Adrenal gland (tissue), 12 donors: ENCODE measurements around the gene TXLNG. TPM values are rescaled to one million over a fixed set of nuclear protein-coding genes. Genes with fewer than 3 reads are reported as not detected.
"Not testable (repeated sequence)": the region's sequence is repeated elsewhere in the genome, so short reads cannot be mapped to it uniquely, and the experiment has no call there.

Experiments used
- DNase-seq, 7 donors: peaks; one replicate each; pipeline ENCODE4 v3.0.0-alpha.2; 2019 to 2020
- H3K27ac ChIP-seq, 5 donors: fragments of 200-600 bp; sonication (generic) in 4 of 5; 1 replicate in 3 of 5; 2 replicates in 2 of 5; pipeline versions ENCODE4 v1.5.1 to v1.8.0; 2016 to 2020; ENCODE audit warnings: mild to moderate bottlenecking in 1 of 5
- H3K27me3 ChIP-seq: fragments of 200-600 bp; 2 replicates; pipeline ENCODE4 v1.8.0; 2021
- H3K36me3 ChIP-seq, 2 donors: fragments of 200-600 bp; replicated peaks in 1 of 2; 1 replicate in 1 of 2; 2 replicates in 1 of 2; pipeline versions ENCODE4 v1.5.1 to v1.8.0; 2018 to 2022
- H3K4me1 ChIP-seq, 2 donors: fragments of 200-600 bp; replicated peaks in 1 of 2; 1 replicate in 1 of 2; 2 replicates in 1 of 2; pipeline versions ENCODE4 v1.5.1 to v1.8.0; 2018 to 2021
- H3K4me3 ChIP-seq, 4 donors: fragments of 200-600 bp; sonication (generic) in 3 of 4; one replicate each; pipeline ENCODE4 v1.5.1; 2016 to 2018
- H3K9me3 ChIP-seq, 3 donors: fragments of 200-600 bp; sonication (generic) in 1 of 3; replicated peaks in 1 of 3; 1 replicate in 2 of 3; 2 replicates in 1 of 3; pipeline versions ENCODE4 v1.5.1 to v1.8.0; 2016 to 2021
- CTCF ChIP-seq, 6 experiments: fragments of 450-650 bp in 4 of 6; fragments of 200-600 bp in 2 of 6; sonication (generic) in 1 of 6; IDR thresholded peaks; 1 replicate in 5 of 6; 2 replicates in 1 of 6; pipeline versions ENCODE4 v1.5.1 to v1.8.0; 2016 to 2021; ENCODE audit warnings: antibody characterized with exemption in 6 of 6, mild to moderate bottlenecking in 2 of 6, moderate library complexity in 1 of 6
- POLR2A ChIP-seq, 2 donors: fragments of 450-650 bp; IDR thresholded peaks; one replicate each; pipeline ENCODE4 v1.6.1; 2017; ENCODE audit warnings: antibody characterized with exemption in 2 of 2, mild to moderate bottlenecking in 2 of 2, moderate library complexity in 1 of 2
- WGBS, 4 donors: extraction: QIAGEN DNeasy Blood & Tissue Kit in 2 of 4; methylation state at CpG; one replicate each; pipeline versions ENCODE4 v1.1.5 to v1.1.7; 2013 to 2017; 5-methylcytosine and 5-hydroxymethylcytosine counted together
- intact Hi-C, 2 donors: fragments of 100-400 bp; cut with DNase I; formaldehyde crosslinking; loops; one replicate each; pipeline versions ENCODE4 v1.14.1 to v1.15.0; 2022 to 2023
- polyA plus RNA-seq, 3 donors: library from polyadenylated mRNA; stranded (reverse); fragments of 200-250 nt in 2 of 3; fragments of 350-450 nt in 1 of 3; fragmentation: Illumina TruSeq in 1 of 3; extraction: RNeasy Lipid Tissue Mini Kit (QIAGEN cat#74804) in 1 of 3; gene quantifications; one replicate each; pipeline ENCODE4 v1.2.3, GENCODE V29; 2013 to 2014
- total RNA-seq, 9 donors: library from RNA; depleted of rRNA in 4 of 9; stranded (reverse); fragments of >200 nt in 4 of 9; fragments of 120-200 nt in 1 of 9; fragmentation: NEBNext Ultra II Directional in 1 of 9; extraction: Animal tissue kit (Norgen Biotek cat#: 25700) in 1 of 9; gene quantifications; one replicate each; pipeline versions ENCODE4 v1.1.0 to v1.2.4, GENCODE V29; 2013 to 2023
- donor health status: healthy with polysubstance abuse.
- donor health status: Bipolar disorder and iron deficiency.
- donor health status: DM: yes; HTN: yes; CAD: no.
- donor health status: DM: no; HTN: no; CAD: no.
- donor health status: DM: no; HTN: no; CAD: no.
- donor health status: DM: yes; HTN: yes; CAD: no.

Gene TXLNG
- total and polyA plus RNA-seq, 12 donors = 15.4 to 33.2 (median 22.5) TPM

DNA sequence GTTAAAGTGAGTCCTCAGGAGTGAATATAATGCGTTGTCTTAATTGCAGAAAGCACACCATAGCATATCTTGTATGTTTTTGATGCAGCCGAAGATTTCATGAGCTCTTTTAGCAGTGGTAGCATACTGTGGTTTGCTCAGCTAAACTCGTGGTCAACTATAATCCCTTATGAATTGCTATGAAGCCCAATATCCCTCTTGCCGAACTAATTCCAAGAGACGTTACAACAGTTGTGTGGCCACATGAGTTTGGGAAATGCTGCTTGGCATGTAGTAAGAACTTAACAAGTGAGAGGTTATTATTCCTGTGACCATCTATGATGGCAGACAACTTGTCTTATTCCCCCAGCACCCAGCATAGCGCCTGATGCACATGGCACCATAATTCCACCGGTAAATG lies 36.1 kb upstream of the TXLNG start:
- no peak for DNase-seq
- H3K36me3 ChIP-seq = peaks cover 0 to 43% of the 10 kb centered on the region in 2 donors
- intact Hi-C loops = no loop called here
- peaks cover 5 to 9% of the 10 kb centered on the region in 2 donors for H3K4me1 ChIP-seq
- H3K9me3 ChIP-seq = no peaks in the 10 kb centered on the region
- WGBS, 4 donors = 92 to 95% (median 94%) methylated on average over 6 to 7 of the region's 7 CpGs
- H3K4me3 ChIP-seq = no peak overlapping the region
- H3K27me3 ChIP-seq = no peaks in the 10 kb centered on the region
- TF ChIP-seq POLR2A (IDR thresholded peaks at IDR 0.05) = no peak
- H3K27ac ChIP-seq = no peak overlapping the region

DNA sequence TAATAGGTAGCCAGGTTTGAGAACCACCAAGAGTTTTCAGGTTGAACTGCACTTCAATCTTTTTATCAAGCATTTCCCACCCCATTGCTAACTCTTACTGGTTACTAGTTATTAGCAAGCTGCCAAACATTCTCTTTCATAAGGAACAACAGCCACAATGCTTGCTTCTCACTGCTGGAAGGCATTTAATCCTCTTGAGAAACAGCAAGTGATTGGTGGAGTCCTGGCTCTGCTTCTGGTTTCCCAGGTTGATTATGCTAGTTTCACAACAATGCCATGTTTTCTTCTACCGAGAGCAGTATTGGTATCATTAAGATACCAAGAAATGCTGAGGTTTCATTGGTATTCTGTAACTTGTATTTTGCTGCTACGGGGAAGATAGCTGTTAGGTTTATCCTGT lies 32.2 kb upstream of the TXLNG start:
- no peaks in the 10 kb centered on the region for H3K4me1 ChIP-seq
- 92 to 100% (median 95%) methylated on average over 2 of the region's 2 CpGs for WGBS, 4 donors
- H3K9me3 ChIP-seq = no peaks in the 10 kb centered on the region
- H3K36me3 ChIP-seq = peaks cover 0 to 46% of the 10 kb centered on the region in 2 donors
- no peak for TF ChIP-seq POLR2A (IDR thresholded peaks at IDR 0.05)
- no peak for TF ChIP-seq CTCF (IDR thresholded peaks at IDR 0.05)
- no peak for DNase-seq
- no peak overlapping the region for H3K4me3 ChIP-seq
- no peaks in the 10 kb centered on the region for H3K27me3 ChIP-seq
- no peak overlapping the region for H3K27ac ChIP-seq
- intact Hi-C loops = no loop called here

- no peak overlapping the region for H3K4me3 ChIP-seq
- TF ChIP-seq POLR2A (IDR thresholded peaks at IDR 0.05) (no peak), CTCF (IDR thresholded peaks at IDR 0.05) (no peak)
- no peak for DNase-seq
- H3K9me3 ChIP-seq = no peaks in the 10 kb centered on the region
- WGBS, 4 donors = 89 to 96% (median 93%) methylated on average over 4 of the region's 4 CpGs
- no peaks in the 10 kb centered on the region for H3K27me3 ChIP-seq
- H3K36me3 ChIP-seq = peaks cover 0 to 65% of the 10 kb centered on the region in 2 donors
- intact Hi-C loops = no loop called here
- no peak overlapping the region for H3K27ac ChIP-seq
- H3K4me1 ChIP-seq = no peaks in the 10 kb centered on the region
Observed at GRCh38 chrX:16756724-16757123, 29.5 kb upstream of the TXLNG start.

DNA sequence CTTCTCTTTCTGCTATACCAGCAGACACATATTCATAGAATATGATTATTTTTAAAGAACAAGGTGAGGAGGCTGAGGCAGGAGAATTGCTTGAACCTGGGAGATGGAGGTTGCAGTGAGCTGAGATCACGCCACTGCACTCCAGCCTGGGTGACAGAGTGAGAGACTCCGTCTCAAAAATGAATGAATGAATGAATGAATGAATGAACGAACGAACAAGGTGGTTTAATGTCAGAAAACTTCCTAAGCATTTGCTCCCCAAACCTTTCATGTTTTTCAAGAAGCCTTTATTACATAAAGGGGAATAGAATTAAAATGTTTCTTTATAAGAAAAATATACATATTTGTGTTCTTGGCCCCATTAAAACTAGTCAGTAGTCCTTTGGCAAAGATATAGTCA lies 24.8 kb upstream of the TXLNG start:
- H3K9me3 ChIP-seq, DNase-seq, H3K27ac ChIP-seq, intact Hi-C loops, H3K4me3 ChIP-seq, H3K27me3 ChIP-seq, H3K4me1 ChIP-seq: not testable (repeated sequence)
- peaks cover 0 to 38% of the 10 kb centered on the region in 2 donors for H3K36me3 ChIP-seq
- WGBS, 4 donors = 91 to 96% (median 92%) methylated on average over 4 of the region's 4 CpGs

GRCh38 chrX:16762579-16762978 lies 23.7 kb upstream of the TXLNG start:
- DNase-seq = no peak
- H3K4me1 ChIP-seq = no peaks in the 10 kb centered on the region

More at GRCh38 chrX:16762579-16762978, 23.7 kb upstream of the TXLNG start:
- Histone ChIP-seq H3K27me3 (no peaks in the 10 kb centered on the region), H3K27ac (no peak overlapping the region), H3K36me3 (peaks cover 0 to 36% of the 10 kb centered on the region in 2 donors), H3K9me3 (no peaks in the 10 kb centered on the region), H3K4me3 (no peak overlapping the region)
- 83 to 97% (median 89%) methylated on average over 1 of the region's 1 CpG; no CpG with 5 or more reads in 1 of the 4 donors for WGBS, 4 donors
- TF ChIP-seq POLR2A (IDR thresholded peaks at IDR 0.05) (no peak), CTCF (IDR thresholded peaks at IDR 0.05) (no peak)
- intact Hi-C loops = no loop called here
